GM19468 (cell line): ENCODE results near the gene PGC.
A peak's percentile ranks its signal among the peaks of the same experiment; 100 is the strongest.

Experiments
- ATAC-seq: cut with Tn5 transposase; IDR thresholded peaks from one replicate; pipeline ENCODE4 v1.9.1; 2021; ENCODE audit warnings: mild to moderate bottlenecking, moderate library complexity, moderate number of reproducible peaks; ENCODE audit not compliant: unreplicated experiment; ENCODE audit errors: extremely low read depth

The PGC gene

DNA sequence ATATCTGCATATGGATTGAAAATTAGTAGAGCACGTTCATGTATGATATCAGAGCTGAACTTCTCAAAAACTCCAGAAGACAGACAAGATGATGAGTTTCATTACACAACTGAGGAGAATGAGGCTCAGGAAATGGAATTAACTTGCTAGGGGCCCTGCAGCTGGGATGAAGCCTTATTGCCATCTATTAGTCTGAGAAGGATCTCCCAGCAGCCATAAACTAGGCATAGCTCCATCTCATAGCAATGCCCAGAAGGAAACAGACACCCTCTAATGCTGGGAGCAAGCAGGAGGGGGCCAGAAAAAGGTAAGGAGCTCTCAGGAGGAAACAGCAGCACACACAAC is 29.8 kb downstream of the PGC start:
- no peak for ATAC-seq

DNA sequence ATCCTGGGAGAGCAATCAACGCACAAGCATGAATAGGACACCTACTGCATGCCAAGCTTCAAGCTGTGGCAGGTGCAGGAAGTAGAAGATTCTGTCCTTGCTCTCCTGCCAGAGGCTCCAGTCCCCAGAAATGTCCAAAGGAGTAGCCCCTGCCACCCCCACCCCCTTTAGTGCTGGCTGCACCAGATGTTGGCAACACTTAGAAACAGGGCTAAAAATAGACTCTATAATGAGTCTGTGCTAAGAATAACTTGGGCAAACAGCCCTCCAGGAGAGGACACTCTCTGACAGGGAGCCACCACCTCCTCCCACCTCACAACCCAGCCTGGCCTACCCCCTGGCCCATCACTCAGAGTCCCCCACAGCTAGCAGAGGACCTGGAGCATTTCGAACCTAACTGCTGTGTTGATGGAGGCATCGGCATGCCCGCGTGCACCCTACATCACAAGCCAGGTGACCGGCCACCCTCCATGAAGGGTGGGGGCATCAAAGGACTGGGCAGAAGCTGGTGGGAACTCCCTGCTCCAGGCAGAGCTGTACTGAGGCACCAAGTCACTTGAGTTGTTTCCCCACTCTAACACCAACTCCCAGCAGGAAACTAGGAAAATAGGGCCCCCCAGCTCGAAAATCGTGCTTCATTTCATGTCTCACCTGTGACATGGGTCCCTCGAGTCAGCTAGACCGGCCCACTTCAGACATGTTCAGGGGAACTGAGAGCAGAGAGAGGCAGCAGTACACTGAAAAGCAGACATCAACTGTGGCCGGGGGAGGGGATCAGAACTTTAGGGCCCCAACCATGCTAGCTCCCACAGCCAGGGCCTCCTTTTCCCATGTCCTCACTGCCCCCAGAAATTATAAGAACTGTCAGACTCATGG is 30.4 kb downstream of the PGC start:
- ATAC-seq = no peak

DNA sequence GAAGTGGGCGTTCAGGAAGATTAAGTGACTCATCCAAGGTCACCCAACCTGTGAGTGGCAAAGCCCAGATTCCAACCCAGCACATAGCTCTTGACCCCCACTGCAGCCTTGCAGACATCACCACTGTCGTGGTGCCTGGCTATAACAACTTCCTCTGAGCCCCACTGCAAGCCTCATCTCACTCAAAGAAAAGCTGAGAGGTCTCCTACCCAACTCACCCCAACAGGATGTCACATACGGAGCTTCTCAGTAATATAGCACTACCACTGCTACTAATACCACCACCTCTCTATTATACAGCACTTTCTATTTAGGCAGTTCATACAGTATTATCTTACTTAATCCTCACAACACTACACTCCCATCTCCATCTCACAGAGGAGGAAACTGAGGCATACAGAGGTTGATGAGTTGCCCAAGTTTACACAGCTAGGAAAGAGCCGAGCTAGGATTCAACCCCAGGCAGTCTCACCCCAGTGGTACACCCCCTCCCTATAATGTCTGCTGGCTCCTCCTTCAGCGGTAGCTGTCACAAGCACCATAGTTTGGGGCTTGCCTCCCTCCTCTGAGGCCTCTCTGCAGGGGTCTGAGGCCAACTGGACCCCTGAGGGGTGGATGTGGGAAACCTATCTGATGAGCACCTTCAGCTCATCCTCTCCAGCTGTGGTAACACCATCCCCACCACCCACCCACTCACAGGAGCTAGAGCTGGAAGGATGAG is 31.2 kb downstream of the PGC start:
- ATAC-seq = no peak

DNA sequence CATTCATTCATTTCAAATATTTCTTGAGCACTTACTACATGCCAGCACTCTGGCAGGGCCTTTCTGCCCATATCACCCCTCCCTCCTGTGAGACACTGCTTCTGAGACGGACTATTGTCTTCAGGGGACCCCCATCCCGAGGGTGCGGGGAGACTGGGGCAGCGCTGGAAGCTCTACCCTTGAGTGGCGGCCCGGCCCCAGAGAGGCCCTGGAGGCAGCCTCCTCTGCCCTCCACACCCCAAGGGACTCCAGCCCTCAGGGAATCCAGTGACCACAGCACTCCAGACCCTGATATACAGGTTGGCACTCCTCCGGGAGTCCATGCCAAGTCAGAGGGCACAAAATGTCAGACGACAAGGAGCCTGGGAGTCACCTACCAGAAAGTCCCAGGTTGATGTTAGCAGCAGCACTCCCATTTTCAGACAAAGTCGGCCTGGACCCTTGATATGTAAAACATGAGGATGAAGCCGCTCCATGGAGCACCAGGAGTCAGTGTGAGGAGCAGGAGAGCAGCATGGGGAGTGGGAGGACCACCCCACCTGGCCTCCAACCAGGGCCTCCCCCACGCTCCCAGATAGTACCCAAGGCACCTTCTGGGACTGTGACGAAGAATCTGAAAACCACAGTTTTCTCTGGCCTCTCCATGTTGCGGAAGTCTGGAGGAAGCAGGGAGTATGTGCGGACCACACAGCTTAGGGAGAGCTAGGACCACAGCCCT is 32.5 kb downstream of the PGC start:
- ATAC-seq = no peak

DNA sequence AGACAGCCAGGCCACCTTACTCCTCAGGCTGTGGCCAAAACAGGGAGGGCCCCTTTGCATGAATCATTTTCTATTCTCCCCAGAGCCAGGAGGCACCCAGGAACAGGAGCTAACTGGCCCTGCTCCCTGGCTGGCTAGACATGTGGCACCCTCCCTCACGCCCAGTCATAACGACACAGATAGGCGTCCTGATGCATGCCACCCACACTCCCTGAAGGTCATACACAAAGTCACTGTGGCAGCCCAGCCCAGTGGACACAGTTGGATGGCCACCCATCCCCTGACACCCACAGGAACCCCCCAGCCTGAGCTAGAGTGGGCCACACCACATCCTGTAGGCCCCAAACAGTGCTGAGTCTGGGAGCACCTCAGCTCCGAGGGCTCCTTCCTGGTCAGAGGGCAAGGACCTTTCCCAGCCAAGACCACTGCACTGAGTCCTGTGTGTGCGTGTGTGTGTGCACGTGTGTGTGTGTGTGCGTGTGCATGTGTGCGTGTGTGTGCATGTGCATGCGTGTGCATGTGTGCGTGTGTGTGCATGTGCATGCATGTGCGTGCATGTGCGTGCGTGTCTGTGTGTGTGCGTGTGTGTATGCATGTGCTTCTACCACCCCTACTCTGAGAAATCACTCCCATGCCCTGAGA is 33.4 kb downstream of the PGC start:
- peak; percentile 22 for ATAC-seq

DNA sequence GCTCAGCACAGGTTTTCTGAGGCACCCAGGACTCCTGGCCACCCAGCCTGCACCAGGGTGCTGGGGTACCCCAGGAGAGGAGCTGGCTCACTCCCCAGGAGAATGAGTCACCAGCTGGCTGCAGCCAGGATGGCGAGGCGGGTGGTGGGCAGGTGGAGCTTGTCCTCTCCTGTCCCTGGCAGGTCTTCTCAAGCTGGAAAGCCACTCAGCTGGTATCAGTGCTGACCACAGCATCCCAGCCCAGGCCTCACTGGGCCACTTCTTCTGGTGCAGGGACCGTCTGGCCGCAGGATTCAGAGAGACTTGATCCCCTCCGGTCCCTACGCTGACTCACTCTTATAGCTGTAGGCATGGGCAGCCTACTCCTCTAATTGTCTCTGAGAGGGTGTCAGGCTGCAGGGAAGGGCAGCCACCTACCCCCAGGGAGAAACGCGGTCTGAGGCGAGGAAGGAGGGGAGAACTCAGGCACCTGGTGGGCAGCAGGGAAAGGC is 34.0 kb downstream of the PGC start:
- ATAC-seq = no peak

DNA sequence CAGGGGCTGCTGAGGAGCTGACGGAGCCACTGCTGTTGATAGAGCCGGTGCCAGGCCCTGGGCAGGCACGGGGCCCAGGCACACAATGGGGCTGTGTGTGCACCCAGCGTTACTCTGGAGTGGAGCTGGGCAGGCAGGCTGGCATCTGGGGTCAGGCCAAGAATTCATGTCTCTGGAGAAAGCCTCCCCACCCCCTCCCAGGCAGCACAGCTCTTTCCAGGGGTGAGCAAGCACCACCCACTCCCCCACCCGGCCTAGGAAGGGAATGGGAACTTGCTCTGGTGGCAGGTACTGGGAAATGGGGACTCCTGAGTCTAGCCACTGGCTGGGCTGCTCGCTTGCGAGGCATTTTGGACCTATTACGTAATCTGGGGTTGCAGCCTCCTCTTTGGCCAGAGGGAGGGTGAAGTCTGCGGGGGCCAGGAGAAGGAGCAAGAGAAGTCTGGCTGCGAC is 34.5 kb downstream of the PGC start:
- ATAC-seq = no peak

- ATAC-seq = no peak
Observed at GRCh38 chr6:41711323-41712038, 35.7 kb downstream of the PGC start.

- ATAC-seq = no peak
Observed at GRCh38 chr6:41709375-41709774, 37.8 kb downstream of the PGC start.

GRCh38 chr6:41708856-41709255 is 38.3 kb downstream of the PGC start:
- no peak for ATAC-seq

- ATAC-seq = no peak
Observed at GRCh38 chr6:41707565-41708200, 39.5 kb downstream of the PGC start.

DNA sequence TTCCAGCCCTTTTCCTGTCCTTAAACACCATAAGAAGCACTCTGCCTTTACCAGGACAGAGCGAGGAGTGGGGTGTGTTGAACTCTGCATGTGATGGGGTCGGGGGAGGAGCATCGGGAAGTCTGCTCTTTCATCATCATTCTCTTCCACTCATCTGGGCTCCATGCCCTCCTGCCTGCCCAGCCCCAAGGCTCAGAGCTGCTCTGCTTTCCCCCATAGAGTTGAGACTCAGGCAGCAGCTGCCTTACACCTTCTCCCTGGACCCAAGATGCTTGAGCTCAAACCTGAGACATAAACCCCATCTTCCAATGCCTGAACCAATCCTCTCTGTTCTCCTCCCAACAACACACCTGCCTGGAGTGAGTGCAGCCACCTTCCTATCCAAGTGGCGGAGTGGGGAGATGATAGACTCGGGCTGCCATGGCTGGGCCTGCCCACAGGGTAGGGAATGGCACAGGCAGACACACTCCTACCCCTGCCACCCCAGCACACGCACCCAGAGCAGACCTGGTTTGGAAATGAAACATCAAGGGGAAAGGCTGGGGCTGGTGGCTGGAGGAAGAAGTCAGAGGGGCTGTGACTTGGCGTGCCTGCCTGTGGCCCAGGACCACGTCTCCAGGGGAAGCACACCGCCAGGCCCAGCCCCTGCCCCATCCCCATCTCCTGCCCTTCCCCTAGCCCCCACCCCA is 40.2 kb downstream of the PGC start:
- ATAC-seq = no peak

GRCh38 chr6:41705996-41706835 is 41.0 kb downstream of the PGC start:
- peak; percentile 74 for ATAC-seq

DNA sequence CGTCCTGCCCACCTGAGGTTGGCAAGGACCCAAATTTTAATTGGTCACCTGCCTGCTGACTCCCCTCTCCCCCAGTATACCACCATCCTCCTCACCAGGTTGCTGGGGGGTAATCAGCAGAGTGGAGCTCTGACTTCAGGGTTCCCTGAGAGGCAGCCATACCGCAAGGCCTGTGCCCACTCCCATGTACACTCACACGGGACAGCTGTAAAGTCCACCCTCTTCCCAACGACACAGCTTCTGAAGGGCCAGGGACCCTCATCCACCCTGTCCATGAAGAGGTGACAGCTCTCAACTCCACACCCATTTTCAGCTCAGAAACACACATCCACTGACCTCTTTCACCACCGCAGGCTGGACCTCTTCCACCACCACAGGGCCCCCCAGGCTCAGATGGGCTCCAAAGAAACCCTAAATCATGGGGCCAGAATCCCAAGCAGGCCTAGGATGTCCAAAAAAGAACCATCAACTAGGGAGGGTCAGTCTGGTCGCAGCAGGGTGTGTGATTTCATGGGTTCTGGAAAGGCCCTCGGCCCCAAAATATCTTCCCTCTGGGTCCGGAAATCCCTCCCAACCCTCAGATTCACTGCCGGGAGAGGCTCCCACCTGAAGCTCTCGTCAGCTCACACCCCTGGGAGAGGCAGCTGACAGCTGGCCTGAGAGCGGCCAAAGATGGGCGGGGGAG is 41.7 kb downstream of the PGC start:
- ATAC-seq = no peak

DNA sequence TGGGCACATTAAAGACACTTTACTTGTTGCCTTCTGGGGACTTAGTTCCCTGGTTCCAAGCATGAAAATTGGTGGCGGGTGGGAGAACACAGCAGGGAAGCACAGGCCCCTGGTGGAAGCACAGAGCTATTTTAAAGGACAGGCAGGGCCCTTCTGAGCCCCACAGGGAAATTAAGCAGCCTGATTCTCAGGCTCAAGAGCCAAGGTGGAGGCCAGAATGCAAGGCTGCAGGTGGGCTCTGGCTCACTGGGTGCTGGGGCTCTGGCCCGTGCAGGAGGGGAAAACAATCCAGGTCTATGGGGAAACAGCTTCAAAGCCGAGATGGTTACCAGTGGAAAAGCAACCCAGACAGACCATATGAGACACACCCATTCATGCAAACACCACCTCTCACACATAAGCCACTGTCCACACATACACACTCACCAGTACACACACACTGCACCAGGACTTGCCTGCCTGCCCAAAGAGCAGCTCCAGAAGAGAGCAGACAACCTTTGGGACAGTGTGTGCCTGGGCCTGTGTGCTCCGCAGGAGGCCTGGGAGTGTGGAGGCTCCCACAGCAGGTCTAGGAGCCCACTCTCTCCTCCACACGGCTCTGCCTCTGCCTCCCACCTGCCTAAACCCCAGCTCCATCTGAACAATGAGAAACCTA is 42.4 kb downstream of the PGC start:
- no peak for ATAC-seq

GRCh38 chr6:41704028-41704427 is 43.2 kb downstream of the PGC start:
- ATAC-seq = no peak
